Keratinocyte (primary cell): ENCODE measurements around the gene CTTNBP2NL. TPM values are rescaled to one million over a fixed set of nuclear protein-coding genes. Genes with fewer than 3 reads are reported as not detected.

Experiments
- DNase-seq: peaks from one replicate; pipeline ENCODE4 v3.0.0-alpha.2; 2011; ENCODE audit warnings: low read depth, missing footprints, low spot score
- FAIRE-seq: peaks from 2 replicates; lab custom pipeline; 2011; peaks lifted over from hg19 to GRCh38; lab: Jason Lieb, UNC
- H2AFZ ChIP-seq: 2 replicates; pipeline ENCODE4 v1.6.0; 2012; ENCODE audit warnings: low read length, control low read depth, inconsistent platforms; ENCODE audit not compliant: control insufficient read depth
- H3K27ac ChIP-seq: 2 replicates; pipeline ENCODE4 v1.5.1; 2011; ENCODE audit warnings: low read length; ENCODE audit not compliant: control insufficient read depth, insufficient read depth
- H3K27me3 ChIP-seq: 3 replicates; pipeline ENCODE4 v1.6.0; 2011; ENCODE audit warnings: low read length; ENCODE audit not compliant: control insufficient read depth, insufficient read depth; ENCODE audit errors: extremely low read depth
- H3K36me3 ChIP-seq, 2 experiments: 2 replicates in 1 of 2; 3 replicates in 1 of 2; pipeline ENCODE4 v1.5.1; 2011; ENCODE audit warnings: low read length in 2 of 2, mild to moderate bottlenecking in 1 of 2; ENCODE audit not compliant: control insufficient read depth in 2 of 2, insufficient read depth in 2 of 2; ENCODE audit errors: extremely low read depth in 1 of 2
- H3K4me1 ChIP-seq: 3 replicates; pipeline ENCODE4 v1.5.1; 2011; ENCODE audit warnings: low read length; ENCODE audit not compliant: control insufficient read depth, insufficient read depth; ENCODE audit errors: extremely low read depth
- H3K4me2 ChIP-seq: 3 replicates; pipeline ENCODE4 v1.6.0; 2011; ENCODE audit warnings: low read depth, low read length; ENCODE audit not compliant: control insufficient read depth, insufficient read depth; ENCODE audit errors: extremely low read depth
- H3K4me3 ChIP-seq, 3 experiments: fragments of 200-600 bp in 1 of 3; sonication (generic) in 1 of 3; 2 replicates in 2 of 3; 3 replicates in 1 of 3; pipeline ENCODE4 v1.5.1; 2011 to 2016; ENCODE audit warnings: low read length in 3 of 3, mild to moderate bottlenecking in 3 of 3, control low read depth in 2 of 3, inconsistent platforms in 1 of 3, low read depth in 1 of 3, mixed read lengths in 1 of 3, mixed run types in 1 of 3, moderate library complexity in 1 of 3; ENCODE audit not compliant: control insufficient read depth in 2 of 3, insufficient read depth in 2 of 3; ENCODE audit errors: extremely low read depth in 1 of 3
- H3K79me2 ChIP-seq: 2 replicates; pipeline ENCODE4 v1.6.0; 2012; ENCODE audit warnings: low read length; ENCODE audit not compliant: control insufficient read depth, insufficient read depth
- H3K9ac ChIP-seq: 3 replicates; pipeline ENCODE4 v1.6.0; 2011; ENCODE audit warnings: low read length; ENCODE audit not compliant: control insufficient read depth, insufficient read depth; ENCODE audit errors: extremely low read depth
- H3K9me1 ChIP-seq: 3 replicates; pipeline ENCODE4 v1.6.0; 2011; ENCODE audit warnings: low read length; ENCODE audit not compliant: control insufficient read depth, insufficient read depth; ENCODE audit errors: extremely low read depth
- H3K9me3 ChIP-seq: 2 replicates; pipeline ENCODE4 v1.5.1; 2012; ENCODE audit warnings: low read depth, low read length; ENCODE audit not compliant: control insufficient read depth
- H4K20me1 ChIP-seq: 3 replicates; pipeline ENCODE4 v1.6.0; 2011; ENCODE audit warnings: low read length; ENCODE audit not compliant: control insufficient read depth, insufficient read depth; ENCODE audit errors: extremely low read depth
- EZH2 ChIP-seq: IDR thresholded peaks from one replicate; pipeline ENCODE4 v1.6.1; 2012; ENCODE audit warnings: inconsistent platforms, mild to moderate bottlenecking, low read length, moderate library complexity
- dilution Hi-C: fragments of 300-500 bp; cut with MboI; formaldehyde crosslinking; loops from one replicate; pipeline ENCODE4 v1.7.0; 2020; ENCODE audit warnings: low sequenced_read_pairs; ENCODE audit not compliant: extremely low pct_ligation_motif_present
- polyA plus RNA-seq, 5 experiments: library from polyadenylated mRNA; depleted of rRNA in 3 of 5; stranded (reverse) in 3 of 5; stranded (forward) in 1 of 5; unstranded in 1 of 5; fragments of >200 nt; gene quantifications; 1 replicate in 1 of 5; 2 replicates in 3 of 5; 3 replicates in 1 of 5; pipeline versions ENCODE4 v1.2.1 to v1.2.3, GENCODE V29; 2011 to 2012; ENCODE audit warnings: missing spikeins in 2 of 5, low read depth in 1 of 5, low replicate concordance in 1 of 5
- TF ChIP-seq, protein P1 (sequence below), 3 experiments: IDR thresholded peaks in 1 of 3; conservative IDR thresholded peaks in 1 of 3; optimal IDR thresholded peaks in 1 of 3; 2 replicates in 2 of 3; 3 replicates in 1 of 3; pipeline versions ENCODE3 to v1.5.1; 2011; ENCODE audit warnings: low read length in 3 of 3, mild to moderate bottlenecking in 3 of 3, moderate library complexity in 2 of 3, control low read depth in 1 of 3, inconsistent platforms in 1 of 3; ENCODE audit not compliant: insufficient read depth in 2 of 3; ENCODE audit errors: extremely low read depth in 1 of 3

The CTTNBP2NL gene
- polyA plus RNA-seq, 1 donor (not counting 4 experiments of a cell fraction or from before 2014, with no cell fraction given), result 19.1 TPM

DNA sequence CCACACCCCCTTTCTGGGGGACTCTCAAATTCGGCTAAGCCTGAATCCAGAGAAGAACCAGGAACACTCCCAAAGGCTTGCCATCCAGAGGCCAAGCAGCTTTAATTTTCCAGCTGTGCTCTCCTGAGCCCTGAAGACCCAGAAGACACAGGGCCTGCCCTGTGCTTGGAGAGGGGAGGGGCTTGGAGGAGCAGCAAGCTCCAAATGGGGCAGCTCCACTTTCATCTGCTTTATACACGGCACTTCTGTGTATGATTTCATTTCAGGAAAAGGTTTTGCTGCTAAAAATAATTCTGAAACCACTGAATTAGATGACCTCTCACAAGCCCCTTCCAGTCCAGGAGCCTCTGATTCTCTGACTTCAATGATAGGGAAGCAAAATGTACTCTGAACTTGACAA, 39.2 kb upstream of the CTTNBP2NL start:
- no peak overlapping the region for H3K27ac ChIP-seq
- dilution Hi-C loops, result no loop called here
- no peak for FAIRE-seq

DNA sequence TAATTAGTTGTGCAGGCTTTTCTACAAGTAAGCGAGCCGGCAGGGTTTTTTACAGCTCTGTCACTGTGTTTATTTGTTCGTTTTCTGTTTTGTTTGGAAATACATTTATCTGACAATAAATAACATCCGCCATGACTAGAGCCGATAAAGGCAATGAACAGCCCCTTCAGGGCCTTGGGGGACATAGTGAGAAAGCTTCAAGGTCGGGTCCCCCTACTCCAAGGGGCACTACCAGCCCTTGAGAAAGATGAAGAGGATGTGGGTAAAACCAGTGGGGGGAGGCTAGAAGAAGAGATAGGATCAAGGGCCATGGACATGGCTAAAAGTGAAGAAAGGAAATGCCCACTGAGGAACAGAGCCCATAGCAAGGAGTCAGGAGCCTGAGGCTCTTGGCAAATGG, 38.5 kb upstream of the CTTNBP2NL start:
- H3K9me1 ChIP-seq, result no peaks in the 10 kb centered on the region
- dilution Hi-C loops, result no loop called here
- no peak for FAIRE-seq

More for the DNA sequence above, 39.2 kb upstream of the CTTNBP2NL start:
- Histone ChIP-seq H3K9ac (no peak overlapping the region), H3K79me2 (no peaks in the 10 kb centered on the region), H3K36me3 (no peaks in the 10 kb centered on the region), H3K9me1 (no peaks in the 10 kb centered on the region), H3K4me1 (peaks cover 18% of the 10 kb centered on the region), H3K9me3 (no peaks in the 10 kb centered on the region), H3K4me3 (no peak overlapping the region), H4K20me1 (no peaks in the 10 kb centered on the region), H3K4me2 (no peak overlapping the region), H2AFZ (no peak overlapping the region), H3K27me3 (no peaks in the 10 kb centered on the region)
- no peak for DNase-seq
- TF ChIP-seq, protein P1, sequence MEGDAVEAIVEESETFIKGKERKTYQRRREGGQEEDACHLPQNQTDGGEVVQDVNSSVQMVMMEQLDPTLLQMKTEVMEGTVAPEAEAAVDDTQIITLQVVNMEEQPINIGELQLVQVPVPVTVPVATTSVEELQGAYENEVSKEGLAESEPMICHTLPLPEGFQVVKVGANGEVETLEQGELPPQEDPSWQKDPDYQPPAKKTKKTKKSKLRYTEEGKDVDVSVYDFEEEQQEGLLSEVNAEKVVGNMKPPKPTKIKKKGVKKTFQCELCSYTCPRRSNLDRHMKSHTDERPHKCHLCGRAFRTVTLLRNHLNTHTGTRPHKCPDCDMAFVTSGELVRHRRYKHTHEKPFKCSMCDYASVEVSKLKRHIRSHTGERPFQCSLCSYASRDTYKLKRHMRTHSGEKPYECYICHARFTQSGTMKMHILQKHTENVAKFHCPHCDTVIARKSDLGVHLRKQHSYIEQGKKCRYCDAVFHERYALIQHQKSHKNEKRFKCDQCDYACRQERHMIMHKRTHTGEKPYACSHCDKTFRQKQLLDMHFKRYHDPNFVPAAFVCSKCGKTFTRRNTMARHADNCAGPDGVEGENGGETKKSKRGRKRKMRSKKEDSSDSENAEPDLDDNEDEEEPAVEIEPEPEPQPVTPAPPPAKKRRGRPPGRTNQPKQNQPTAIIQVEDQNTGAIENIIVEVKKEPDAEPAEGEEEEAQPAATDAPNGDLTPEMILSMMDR (optimal IDR thresholded peaks at IDR 0.05 in 1 of 3, IDR thresholded peaks at IDR 0.05 in 1 of 3, conservative IDR thresholded peaks at IDR 0.05 in 1 of 3; ENCODE audit: extremely low read depth in 1 of 3, insufficient read depth in 2 of 3, low read length in 3 of 3), result no peak
- TF ChIP-seq EZH2, result no peak

More for the DNA sequence above, 38.5 kb upstream of the CTTNBP2NL start:
- TF ChIP-seq, protein P1 (optimal IDR thresholded peaks at IDR 0.05 in 1 of 3, IDR thresholded peaks at IDR 0.05 in 1 of 3, conservative IDR thresholded peaks at IDR 0.05 in 1 of 3; ENCODE audit: extremely low read depth in 1 of 3, insufficient read depth in 2 of 3, low read length in 3 of 3), result no peak
- no peak for TF ChIP-seq EZH2
- Histone ChIP-seq H3K4me2 (no peak overlapping the region), H3K4me1 (peaks cover 18% of the 10 kb centered on the region), H3K27ac (no peak overlapping the region), H3K4me3 (no peak overlapping the region), H2AFZ (no peak overlapping the region), H3K9me3 (no peaks in the 10 kb centered on the region), H3K27me3 (no peaks in the 10 kb centered on the region), H3K36me3 (no peaks in the 10 kb centered on the region), H3K9ac (no peak overlapping the region), H4K20me1 (no peaks in the 10 kb centered on the region), H3K79me2 (no peaks in the 10 kb centered on the region)
- DNase-seq, result no peak
